GM12875 (cell line): ENCODE measurements around the gene TSPEAR.

ENCODE experiments used
- H3K4me3 ChIP-seq: one replicate; pipeline ENCODE4 v1.5.1; 2011; ENCODE audit warnings: low read depth, low read length, control low read depth
- CTCF ChIP-seq: IDR thresholded peaks from 2 replicates; pipeline ENCODE4 v1.5.1; 2011; ENCODE audit warnings: low read depth, mild to moderate bottlenecking, control low read depth, inconsistent platforms, low read length, moderate library complexity, borderline replicate concordance; ENCODE audit not compliant: insufficient read depth

Gene TSPEAR

DNA sequence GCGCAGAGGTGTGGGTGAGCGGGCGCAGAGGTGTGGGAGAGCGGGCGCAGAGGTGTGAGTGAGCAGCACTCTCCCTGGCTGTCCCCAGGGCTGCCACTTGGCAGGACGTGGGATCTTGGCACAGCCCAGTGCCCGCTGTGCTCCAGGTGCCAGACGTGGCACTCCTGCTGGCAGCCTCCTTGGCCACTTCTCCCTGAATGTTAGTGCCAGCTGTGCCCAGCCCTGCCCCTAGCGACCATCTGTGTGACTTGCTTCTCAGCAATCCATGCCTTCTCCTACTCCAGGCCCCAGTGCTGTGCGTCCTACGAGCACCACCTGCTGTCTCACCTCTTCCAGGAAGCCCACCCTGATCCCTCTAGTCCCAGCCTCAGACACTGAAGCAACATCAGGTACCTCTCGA, 201.8 kb downstream of the TSPEAR start:
- no peak overlapping the region for H3K4me3 ChIP-seq
- peak; percentile 12; the same call in 1 of the 2 replicates for TF ChIP-seq CTCF

DNA sequence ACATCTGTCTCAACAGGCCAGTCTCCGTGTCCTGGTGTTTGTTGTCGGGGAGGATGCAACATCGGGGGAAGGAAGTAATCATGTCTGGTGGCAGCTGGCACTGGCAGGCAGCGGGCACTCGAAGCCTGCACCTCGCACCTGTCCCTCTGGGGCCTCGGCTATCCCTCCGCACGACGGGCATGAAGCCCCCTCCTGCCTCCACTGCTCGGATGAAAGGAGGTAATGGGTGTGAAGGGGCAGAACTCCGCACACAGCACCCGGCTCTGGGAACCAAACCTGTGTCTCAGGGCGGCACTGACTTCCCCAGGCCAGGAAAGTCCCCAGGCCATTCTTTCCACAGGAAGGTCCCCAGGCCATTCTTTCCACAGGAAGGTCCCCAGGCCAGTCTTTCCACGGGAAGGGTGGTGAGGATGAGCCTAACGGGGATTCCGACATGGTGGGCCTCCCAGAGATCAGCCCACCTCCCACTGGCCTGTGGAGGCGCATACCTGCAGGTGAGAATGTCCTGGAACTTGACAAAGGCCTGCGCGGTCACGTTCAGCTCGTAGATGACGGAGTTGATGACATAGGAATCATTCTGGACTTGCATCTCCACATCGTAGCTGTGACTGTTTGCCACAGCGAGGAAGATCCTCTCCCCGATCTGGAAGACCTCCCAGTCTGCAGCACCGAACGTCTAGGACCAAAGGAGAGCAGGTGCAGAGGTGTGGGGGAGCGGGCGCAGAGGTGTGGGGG, 202.5 kb downstream of the TSPEAR start:
- TF ChIP-seq CTCF, result no peak
- no peak overlapping the region for H3K4me3 ChIP-seq

- H3K4me3 ChIP-seq, result no peak overlapping the region
- TF ChIP-seq CTCF, result no peak
These were observed 203.0 kb downstream of the TSPEAR start for GRCh38 chr21:44508426-44508710.

- H3K4me3 ChIP-seq, result no peak overlapping the region
These were observed 203.5 kb downstream of the TSPEAR start for GRCh38 chr21:44507673-44508425.

GRCh38 chr21:44506279-44507255, 204.8 kb downstream of the TSPEAR start:
- no peak for TF ChIP-seq CTCF

More at GRCh38 chr21:44507673-44508425, 203.5 kb downstream of the TSPEAR start:
- TF ChIP-seq CTCF, result no peak

DNA sequence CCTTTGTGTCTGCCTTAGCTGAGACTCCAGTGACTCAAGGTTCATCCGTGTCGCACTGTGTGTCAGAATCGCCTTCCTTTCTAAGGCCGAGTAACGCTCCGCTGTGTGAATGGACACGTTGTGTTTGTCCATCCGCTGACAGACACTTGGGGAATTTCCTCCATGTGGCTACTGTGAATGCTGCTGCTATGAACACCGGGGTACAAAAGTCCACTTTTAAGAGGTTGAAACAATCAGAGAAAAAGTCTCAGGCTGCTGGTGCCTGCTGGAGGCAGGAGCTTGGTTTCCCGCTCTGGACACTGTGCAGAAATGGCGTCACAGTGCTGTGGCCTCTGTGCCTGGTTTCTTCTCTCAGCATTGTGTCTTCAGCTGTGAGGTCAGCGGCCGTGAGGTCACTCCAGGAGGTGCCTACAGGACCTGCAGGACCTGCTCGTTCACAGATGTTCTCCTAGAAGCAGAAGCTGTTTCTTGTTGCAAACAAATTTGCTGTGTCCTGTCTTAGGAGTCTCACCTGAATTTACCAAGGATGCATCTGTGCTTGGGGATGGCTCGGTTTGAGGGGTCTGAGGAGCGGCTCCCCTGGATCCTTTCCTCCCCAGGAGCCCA, 205.6 kb downstream of the TSPEAR start:
- TF ChIP-seq CTCF, result no peak
- no peak overlapping the region for H3K4me3 ChIP-seq

More at GRCh38 chr21:44506279-44507255, 204.8 kb downstream of the TSPEAR start:
- no peak overlapping the region for H3K4me3 ChIP-seq
